NCI-H1436 (cell line): Measurements from ENCODE around the gene SLC23A2.
"Not testable (repeated sequence)": the region's sequence is repeated elsewhere in the genome, so short reads cannot be mapped to it uniquely, and the experiment has no call there.

Experiments
- DNase-seq: peaks from one replicate; lab custom pipeline; 2025; lab: John Stamatoyannopoulos, UW

The SLC23A2 gene

GRCh38 chr20:5005326-5005725 lies 4.0 kb upstream of the SLC23A2 start:
- no peak for DNase-seq

GRCh38 chr20:5004825-5005224 lies 3.5 kb upstream of the SLC23A2 start:
- DNase-seq: not testable (repeated sequence)

GRCh38 chr20:5003626-5004025 lies 2.3 kb upstream of the SLC23A2 start:
- DNase-seq: no peak

- no peak for DNase-seq
Observed at GRCh38 chr20:5002077-5002413, 735 bp upstream of the SLC23A2 start.

- no peak for DNase-seq
Observed at GRCh38 chr20:5000263-5001173, 792 bp downstream of the SLC23A2 start.

GRCh38 chr20:4999788-5000187 lies 1.5 kb downstream of the SLC23A2 start:
- DNase-seq: peak; percentile 29

GRCh38 chr20:4998160-4998651 lies 3.1 kb downstream of the SLC23A2 start:
- no peak for DNase-seq

- no peak for DNase-seq
Observed at GRCh38 chr20:4997222-4997621, 4.1 kb downstream of the SLC23A2 start.

- DNase-seq: no peak
Observed at GRCh38 chr20:4989570-4989969, 11.7 kb downstream of the SLC23A2 start.

- DNase-seq: no peak
Observed at GRCh38 chr20:4987130-4987529, 14.2 kb downstream of the SLC23A2 start.

GRCh38 chr20:4985658-4986057 lies 15.7 kb downstream of the SLC23A2 start:
- DNase-seq: no peak

GRCh38 chr20:4982281-4982680 lies 19.0 kb downstream of the SLC23A2 start:
- no peak for DNase-seq

- no peak for DNase-seq
Observed at GRCh38 chr20:4979841-4980410, 21.4 kb downstream of the SLC23A2 start.

- no peak for DNase-seq
Observed at GRCh38 chr20:4978050-4978918, 23.0 kb downstream of the SLC23A2 start.

GRCh38 chr20:4976014-4976413 lies 25.3 kb downstream of the SLC23A2 start:
- DNase-seq: not testable (repeated sequence)

GRCh38 chr20:4973330-4974097 lies 27.8 kb downstream of the SLC23A2 start:
- no peak for DNase-seq

GRCh38 chr20:4972506-4973251 lies 28.6 kb downstream of the SLC23A2 start:
- peak; percentile 30 for DNase-seq

GRCh38 chr20:4971064-4971463 lies 30.2 kb downstream of the SLC23A2 start:
- DNase-seq: no peak

GRCh38 chr20:4967752-4968477 lies 33.4 kb downstream of the SLC23A2 start:
- DNase-seq: no peak
